Lower leg skin (tissue), 4 donors: Measurements from ENCODE around the gene NEO1. TPM values are rescaled to one million over a fixed set of nuclear protein-coding genes. Genes with fewer than 3 reads are reported as not detected.
A peak's percentile ranks its signal among the peaks of the same experiment; 100 is the strongest.

Source experiments
- DNase-seq, 2 donors: peaks; one replicate each; pipeline ENCODE4 v3.0.0-alpha.2; 2019; ENCODE audit warnings: low spot score in 2 of 2
- H3K4me3 ChIP-seq: fragments of 200-600 bp; sonication (generic); 2 replicates; pipeline ENCODE4 v1.5.1; 2017; ENCODE audit warnings: mild to moderate bottlenecking, low read depth; ENCODE audit not compliant: poor library complexity, severe bottlenecking
- POLR2A ChIP-seq, 2 donors: fragments of 450-650 bp; IDR thresholded peaks; one replicate each; pipeline ENCODE4 v1.6.1; 2016 to 2017; ENCODE audit warnings: antibody characterized with exemption in 2 of 2, mild to moderate bottlenecking in 1 of 2, moderate library complexity in 1 of 2
- WGBS, 2 donors: methylation state at CpG; one replicate each; pipeline ENCODE4 v1.1.5; 2018; 5-methylcytosine and 5-hydroxymethylcytosine counted together
- intact Hi-C: fragments of 100-400 bp; cut with DNase I; formaldehyde crosslinking; loops from one replicate; pipeline ENCODE4 v1.15.0; 2023; ENCODE audit warnings: low total_unique reads
- total RNA-seq, 4 donors: library from RNA; depleted of rRNA; stranded (reverse); fragments of >200 nt; gene quantifications; one replicate each; pipeline ENCODE4 v1.1.0, GENCODE V29; 2016
- TF ChIP-seq, protein P1 (sequence below), 3 donors: fragments of 450-650 bp; IDR thresholded peaks; one replicate each; pipeline ENCODE4 v1.5.1; 2016; ENCODE audit warnings: antibody characterized with exemption in 3 of 3, mild to moderate bottlenecking in 3 of 3, moderate library complexity in 2 of 3

NEO1 gene
- total RNA-seq, 4 donors from 2014 or later: 60.0 to 102 (median 80.9) TPM

DNA sequence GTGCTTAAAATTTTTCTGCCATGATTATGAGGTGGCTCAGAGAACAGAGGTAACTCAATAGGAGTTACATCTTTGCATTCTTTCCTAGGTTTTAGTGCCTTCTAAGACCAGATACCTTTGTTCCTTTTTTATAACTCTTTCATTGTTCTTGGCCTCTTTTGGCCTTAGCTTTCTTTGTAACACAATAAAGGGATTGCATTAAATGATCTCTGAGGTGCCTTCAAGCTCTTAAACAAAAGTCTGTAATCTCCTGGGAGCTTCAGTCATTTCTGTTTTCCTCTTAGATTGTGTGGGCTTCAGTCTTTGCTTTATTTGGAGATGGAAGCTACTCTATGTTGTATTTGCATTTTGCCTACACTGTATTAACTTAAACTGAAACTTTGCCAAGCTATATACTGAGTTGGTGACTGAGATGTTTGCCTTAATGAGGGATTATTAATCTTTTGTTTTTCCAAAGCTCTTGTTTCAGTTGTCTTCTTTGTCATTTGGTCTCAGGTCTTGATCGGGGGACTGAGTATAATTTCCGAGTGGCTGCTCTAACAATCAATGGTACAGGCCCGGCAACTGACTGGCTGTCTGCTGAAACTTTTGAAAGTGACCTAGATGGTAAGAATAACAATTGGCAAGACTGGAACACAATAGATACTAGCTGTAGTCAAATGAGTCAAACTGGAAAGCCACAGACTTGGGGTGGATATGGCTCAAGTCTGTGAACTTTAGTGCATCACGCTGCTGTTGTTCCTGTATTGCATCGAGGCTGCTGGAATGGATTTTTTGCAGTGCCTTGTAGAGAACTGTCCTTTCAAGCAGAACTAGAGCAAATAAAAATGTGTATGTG lies 206.2 kb downstream of the NEO1 start:
- 89 to 95% methylated on average over 5 of the region's 5 CpGs for WGBS, 2 donors
- TF ChIP-seq POLR2A (IDR thresholded peaks at IDR 0.05): no peak
- TF ChIP-seq, protein P1, sequence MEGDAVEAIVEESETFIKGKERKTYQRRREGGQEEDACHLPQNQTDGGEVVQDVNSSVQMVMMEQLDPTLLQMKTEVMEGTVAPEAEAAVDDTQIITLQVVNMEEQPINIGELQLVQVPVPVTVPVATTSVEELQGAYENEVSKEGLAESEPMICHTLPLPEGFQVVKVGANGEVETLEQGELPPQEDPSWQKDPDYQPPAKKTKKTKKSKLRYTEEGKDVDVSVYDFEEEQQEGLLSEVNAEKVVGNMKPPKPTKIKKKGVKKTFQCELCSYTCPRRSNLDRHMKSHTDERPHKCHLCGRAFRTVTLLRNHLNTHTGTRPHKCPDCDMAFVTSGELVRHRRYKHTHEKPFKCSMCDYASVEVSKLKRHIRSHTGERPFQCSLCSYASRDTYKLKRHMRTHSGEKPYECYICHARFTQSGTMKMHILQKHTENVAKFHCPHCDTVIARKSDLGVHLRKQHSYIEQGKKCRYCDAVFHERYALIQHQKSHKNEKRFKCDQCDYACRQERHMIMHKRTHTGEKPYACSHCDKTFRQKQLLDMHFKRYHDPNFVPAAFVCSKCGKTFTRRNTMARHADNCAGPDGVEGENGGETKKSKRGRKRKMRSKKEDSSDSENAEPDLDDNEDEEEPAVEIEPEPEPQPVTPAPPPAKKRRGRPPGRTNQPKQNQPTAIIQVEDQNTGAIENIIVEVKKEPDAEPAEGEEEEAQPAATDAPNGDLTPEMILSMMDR (IDR thresholded peaks at IDR 0.05): no peak
- intact Hi-C loops: no loop called here

DNA sequence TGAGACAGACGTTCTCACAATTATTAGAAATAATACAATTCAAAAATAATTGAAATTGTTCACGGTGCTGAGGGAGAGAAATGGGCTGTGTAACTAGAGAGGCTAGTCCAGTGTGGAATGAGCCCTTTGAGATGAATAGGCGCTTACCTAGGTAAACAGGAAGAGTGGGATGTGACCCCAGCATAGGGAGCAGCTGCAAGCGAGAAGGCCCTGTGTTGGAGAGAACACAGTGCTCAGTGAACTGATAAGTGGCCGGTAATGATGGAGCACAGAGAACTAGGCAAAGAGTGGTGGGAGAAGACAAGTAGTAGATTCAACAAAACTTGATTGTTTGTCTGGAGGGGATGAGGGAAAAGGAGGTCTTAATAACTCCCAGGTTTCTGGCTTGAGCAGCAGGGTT lies 212.6 kb downstream of the NEO1 start:
- WGBS, 2 donors: 84 to 88% methylated on average over 5 of the region's 5 CpGs
- H3K4me3 ChIP-seq: no peak overlapping the region
- TF ChIP-seq POLR2A (IDR thresholded peaks at IDR 0.05): no peak
- TF ChIP-seq, protein P1 (IDR thresholded peaks at IDR 0.05): no peak
- DNase-seq: no peak
- intact Hi-C loops: no loop called here

More for the DNA sequence above, 206.2 kb downstream of the NEO1 start:
- no peak for DNase-seq
- no peak overlapping the region for H3K4me3 ChIP-seq

DNA sequence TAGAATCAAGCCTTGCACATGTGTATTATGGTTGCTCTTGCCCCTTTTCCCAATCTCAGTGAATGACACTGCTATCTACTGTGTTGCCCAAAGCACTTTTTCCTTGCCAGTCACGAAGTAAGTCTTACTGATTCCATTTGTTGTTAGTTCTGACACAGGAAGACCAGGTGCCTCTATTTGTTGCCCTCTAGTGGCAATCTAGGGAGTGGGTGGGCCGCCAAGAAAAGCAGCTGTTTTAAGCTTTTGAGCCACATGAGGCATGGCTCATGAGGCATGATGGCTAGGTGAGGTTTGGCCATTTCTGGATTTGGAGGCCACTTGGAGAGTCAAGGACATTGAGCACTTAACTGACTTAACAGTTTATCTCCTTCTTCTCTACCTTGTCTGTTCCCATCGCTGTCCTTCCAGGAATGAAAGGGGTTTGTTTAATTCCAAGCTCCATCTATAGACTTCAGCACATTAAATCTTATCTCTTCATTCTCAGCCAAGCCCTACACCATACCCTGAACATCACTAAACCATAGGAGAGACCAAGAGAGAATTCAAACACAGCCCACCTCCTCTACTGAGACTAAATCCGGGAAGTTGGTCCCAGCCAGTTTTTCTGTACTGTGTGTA lies 213.4 kb downstream of the NEO1 start:
- intact Hi-C loops: no loop called here
- no peak overlapping the region for H3K4me3 ChIP-seq
- DNase-seq: peak in 1 of 2 donors; percentile 23
- 62 to 70% methylated on average over 4 of the region's 4 CpGs for WGBS, 2 donors
- TF ChIP-seq, protein P1 (IDR thresholded peaks at IDR 0.05): no peak
- TF ChIP-seq POLR2A (IDR thresholded peaks at IDR 0.05): no peak

DNA sequence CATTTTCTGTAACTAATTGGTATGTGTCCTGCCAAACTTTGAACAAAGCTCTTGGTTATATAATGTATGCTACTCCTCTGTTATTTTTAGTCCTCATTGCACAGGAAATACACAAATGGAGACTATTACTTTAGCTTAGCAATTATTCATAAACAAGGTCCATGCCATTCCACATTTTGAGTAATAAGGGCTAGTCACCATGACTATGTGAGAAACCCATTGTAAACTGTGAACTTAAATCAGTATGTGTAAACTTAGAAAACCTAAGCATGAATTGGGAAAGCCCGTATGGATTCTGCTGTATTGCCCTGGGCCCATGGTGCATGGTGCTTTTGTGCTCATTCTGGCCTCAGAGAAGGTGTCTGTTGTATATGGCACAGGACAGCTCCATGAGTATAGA lies 216.2 kb downstream of the NEO1 start:
- intact Hi-C loops: no loop called here
- no peak overlapping the region for H3K4me3 ChIP-seq
- 91 to 96% methylated on average over 1 of the region's 1 CpG for WGBS, 2 donors
- DNase-seq: no peak
- TF ChIP-seq POLR2A (IDR thresholded peaks at IDR 0.05): no peak
- TF ChIP-seq, protein P1 (IDR thresholded peaks at IDR 0.05): no peak

DNA sequence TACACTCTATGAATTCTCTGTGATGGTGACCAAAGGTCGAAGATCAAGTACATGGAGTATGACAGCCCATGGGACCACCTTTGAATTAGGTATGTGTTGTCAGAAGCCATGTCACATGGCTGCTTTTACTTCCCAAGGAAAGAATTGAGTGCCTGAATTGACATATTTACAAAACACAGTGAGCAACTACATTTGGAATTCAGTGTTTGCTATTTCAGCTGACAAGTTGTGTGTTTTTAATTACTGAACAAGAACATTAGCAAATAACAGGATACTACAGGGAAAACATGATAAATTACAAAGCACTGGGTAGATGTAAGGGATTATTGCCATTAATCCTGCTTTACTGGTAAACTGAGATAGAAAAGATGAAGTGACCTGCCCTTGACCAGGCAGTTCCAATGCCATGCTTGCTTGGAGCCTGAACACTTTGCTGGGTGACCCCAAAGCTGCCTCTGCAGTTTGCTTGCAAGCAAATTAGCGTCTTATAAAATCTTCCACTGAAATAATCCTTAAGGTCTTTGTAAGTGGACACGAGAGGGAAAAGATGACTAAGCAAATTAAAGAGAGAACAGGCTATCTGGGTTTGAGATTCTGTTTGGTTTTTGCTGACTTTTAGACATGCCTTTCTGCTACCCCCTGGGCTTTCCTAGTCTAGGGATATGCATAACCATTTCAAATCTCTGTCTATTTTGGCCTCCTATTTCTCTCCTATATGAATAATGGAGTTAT lies 218.3 kb downstream of the NEO1 start:
- DNase-seq: no peak
- intact Hi-C loops: no loop called here
- TF ChIP-seq, protein P1 (IDR thresholded peaks at IDR 0.05): no peak
- TF ChIP-seq POLR2A (IDR thresholded peaks at IDR 0.05): no peak
- WGBS, 2 donors: 77 to 87% methylated on average over 3 of the region's 3 CpGs
- no peak overlapping the region for H3K4me3 ChIP-seq
